GM12873 (cell line): ENCODE measurements around the gene NR1H3.

Experiments
- TF ChIP-seq, protein P1 (sequence below): IDR thresholded peaks from 2 replicates; pipeline ENCODE4 v1.5.1; 2012; ENCODE audit warnings: low read depth, mild to moderate bottlenecking, moderate library complexity, low read length, control low read depth; ENCODE audit not compliant: insufficient read depth; ENCODE audit errors: missing control alignments

Gene NR1H3

DNA sequence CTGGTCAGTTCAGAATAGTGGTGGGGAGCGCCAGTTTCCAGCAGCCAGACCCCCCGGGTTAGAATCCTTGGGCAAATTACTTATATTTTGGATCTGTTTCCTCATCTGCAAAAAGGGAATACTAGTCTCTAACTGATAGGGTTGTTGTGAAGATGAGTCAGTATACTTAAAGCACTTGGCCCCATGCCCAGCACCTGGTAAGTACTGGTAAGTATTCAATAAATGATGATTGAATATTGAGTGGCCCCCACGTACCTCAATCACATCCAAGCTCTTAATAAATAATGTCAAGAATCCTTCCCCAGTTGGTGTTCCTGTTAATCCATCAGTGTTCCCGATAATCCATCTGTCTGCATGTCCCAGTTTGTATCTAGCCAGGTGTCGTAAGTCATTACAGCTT, 21.3 kb upstream of the NR1H3 start:
- TF ChIP-seq, protein P1, sequence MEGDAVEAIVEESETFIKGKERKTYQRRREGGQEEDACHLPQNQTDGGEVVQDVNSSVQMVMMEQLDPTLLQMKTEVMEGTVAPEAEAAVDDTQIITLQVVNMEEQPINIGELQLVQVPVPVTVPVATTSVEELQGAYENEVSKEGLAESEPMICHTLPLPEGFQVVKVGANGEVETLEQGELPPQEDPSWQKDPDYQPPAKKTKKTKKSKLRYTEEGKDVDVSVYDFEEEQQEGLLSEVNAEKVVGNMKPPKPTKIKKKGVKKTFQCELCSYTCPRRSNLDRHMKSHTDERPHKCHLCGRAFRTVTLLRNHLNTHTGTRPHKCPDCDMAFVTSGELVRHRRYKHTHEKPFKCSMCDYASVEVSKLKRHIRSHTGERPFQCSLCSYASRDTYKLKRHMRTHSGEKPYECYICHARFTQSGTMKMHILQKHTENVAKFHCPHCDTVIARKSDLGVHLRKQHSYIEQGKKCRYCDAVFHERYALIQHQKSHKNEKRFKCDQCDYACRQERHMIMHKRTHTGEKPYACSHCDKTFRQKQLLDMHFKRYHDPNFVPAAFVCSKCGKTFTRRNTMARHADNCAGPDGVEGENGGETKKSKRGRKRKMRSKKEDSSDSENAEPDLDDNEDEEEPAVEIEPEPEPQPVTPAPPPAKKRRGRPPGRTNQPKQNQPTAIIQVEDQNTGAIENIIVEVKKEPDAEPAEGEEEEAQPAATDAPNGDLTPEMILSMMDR: no peak

DNA sequence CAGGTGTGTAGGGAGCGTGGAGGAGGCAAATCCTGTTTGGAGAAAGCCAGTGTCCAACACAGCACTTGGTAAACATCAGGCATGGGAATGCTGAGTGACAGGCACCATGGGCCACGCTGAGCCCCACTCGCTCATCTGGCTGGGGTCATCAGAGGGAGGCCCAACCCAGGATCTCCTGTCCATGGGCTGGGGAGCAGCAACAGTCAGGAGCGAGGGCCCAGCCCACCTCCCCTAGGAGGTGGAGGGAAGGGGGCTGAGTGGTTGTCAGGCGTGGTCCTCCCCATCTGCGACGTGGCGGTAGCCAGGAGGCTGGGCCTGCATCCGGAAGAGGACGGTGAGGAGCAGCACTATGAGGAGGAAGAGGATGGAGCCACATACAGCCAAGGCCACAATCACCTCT, 17.9 kb upstream of the NR1H3 start:
- TF ChIP-seq, protein P1: no peak

DNA sequence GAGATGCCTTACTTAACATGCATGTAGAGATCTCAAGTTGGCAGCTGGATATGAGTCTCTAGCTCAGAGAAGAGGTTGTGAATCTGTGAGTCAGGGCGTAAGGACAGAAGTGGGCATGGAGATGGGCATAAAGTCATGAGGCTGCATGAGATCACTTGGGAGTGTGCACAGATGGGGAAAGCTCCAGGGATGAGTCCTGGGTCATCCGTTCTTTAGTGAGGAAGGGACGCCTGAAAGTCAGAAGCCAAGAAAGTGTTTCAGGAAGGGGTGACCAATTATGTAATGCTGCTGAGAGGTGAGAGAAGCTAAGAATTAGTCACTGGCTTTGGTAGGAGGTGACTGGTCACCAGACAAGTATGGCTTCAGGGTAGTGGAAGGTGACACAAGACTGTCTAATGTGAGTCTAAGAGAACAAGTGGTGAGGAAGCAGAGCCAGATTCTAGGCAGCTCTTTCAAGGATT, 15.9 kb upstream of the NR1H3 start:
- TF ChIP-seq, protein P1: no peak

DNA sequence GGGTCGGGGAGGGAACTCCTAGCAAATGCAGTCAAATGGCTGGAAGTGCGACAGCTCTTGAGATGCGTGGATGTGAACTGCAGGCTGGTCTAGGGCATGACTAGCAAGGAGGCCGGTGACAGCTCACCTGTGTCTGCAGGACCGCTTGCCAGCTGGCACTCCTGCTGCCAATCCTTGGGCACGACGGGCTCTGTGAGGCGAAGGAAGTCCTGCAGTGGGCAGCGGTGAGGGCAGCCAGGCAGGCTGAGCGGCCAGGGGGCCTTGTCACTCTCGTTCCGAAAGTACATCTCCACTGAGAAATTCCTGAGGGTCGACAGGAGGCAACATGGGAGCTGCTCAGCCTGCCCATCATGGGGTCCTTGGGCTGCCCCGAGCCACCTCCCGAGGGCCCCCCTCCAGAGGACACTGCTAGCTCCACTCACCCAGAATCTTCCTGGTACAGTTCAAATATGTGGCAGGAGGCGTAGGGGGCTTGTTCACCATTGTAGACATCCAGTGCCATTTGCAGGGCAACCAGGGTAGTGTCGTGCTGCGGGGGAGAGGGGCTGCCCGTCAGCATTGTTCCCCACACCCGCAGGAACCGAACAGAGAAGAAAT, 15.1 kb upstream of the NR1H3 start:
- TF ChIP-seq, protein P1: no peak

DNA sequence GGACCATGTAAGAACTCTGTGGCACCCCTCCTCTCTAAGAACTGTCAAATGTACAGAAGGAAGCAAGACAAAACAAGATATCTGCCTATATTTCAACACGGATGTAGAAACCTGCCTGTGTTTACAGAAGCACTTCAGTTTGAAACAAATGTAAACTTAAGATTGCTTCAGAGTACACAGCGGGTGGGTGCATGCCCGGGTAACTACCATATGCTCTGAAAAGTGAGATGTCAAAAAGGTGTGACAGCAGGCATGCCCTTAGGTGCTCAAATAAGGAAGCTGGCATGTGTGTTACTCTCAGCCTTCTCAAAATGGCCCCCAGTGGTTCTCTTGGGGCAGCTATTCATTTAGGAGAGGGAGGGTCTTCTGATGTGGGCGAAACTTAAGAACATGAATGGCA, 14.3 kb upstream of the NR1H3 start:
- TF ChIP-seq, protein P1: no peak

DNA sequence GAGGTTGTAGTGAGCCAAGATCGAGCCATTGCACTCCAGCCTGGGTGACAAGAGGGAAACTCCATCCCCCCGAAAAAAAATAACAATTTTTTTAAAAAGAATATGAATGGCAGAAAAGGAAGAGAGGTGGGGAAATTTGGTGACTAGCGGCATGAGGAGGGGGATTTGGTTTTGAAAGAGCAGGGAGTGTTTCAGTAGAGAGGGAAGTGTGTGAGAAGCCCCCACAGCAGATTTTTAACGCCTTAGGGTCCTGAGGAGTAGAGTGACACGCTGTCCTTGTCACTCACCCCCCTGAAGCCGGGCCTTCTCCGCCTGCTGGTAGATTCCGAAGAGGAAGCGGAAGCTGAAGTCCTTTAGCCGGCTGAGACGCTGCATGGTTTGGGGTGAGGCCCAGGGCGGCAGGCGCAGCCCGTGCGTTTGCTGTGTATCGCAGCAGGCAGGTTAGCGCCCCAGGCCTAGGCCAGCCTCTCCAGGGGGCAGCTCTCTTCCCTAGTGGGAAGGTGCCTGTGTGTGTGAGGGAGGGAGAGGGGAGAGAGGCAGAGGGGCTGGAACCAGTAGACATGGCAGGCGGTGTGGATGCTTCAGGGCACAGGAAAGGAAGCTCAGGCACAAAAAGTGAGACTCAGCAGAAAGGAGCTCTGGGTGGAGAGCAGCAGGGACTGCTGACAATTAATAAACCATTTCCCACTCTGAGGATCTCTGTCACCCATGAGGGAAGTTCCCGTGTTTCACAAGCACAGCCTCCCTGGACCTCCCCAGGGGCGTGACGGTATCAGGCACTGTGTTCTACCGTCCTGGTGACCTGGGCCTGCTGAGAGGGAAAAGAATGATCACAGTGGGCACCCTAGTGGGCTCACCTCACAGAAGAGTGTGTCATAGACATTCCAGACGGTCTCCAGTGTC, 13.1 kb upstream of the NR1H3 start:
- TF ChIP-seq, protein P1: no peak

DNA sequence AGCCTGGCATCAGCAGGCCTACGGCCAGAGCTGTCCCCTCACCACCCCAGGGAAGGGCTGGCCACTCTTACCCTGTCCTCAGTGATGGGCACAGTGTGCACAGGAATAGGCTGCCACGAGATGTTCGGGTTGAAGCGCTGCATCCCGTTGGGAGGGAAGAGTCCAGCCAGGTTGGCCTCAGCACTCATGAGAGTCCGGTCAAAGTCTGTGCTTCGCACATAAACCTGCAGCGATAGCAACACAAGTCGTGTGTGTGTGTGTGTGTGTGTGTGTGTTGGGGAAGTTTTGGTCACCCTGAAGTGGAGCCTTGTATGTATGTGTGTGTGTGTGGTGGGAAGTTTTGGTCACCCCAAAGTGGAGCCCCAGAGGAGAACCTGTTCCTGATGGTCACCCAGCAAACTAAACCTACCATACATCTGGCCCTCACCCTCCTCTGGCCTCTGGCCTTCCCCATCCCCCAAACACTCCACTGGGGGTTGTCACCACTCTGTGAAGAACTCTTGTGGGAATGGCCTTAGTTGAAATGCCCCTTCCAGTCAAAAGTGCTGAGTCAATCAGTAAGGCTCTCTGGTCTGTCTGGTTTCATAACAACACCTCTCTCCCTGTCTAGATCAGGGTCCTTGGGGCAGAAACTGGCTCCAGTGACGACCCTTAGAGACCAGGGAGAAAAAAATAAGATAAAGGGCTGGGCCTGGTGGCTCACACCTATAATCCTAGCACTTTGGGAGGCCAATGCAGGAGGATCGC, 12.0 kb upstream of the NR1H3 start:
- TF ChIP-seq, protein P1: no peak
